Activated T-cell treated with anti-CD3 and anti-CD28 coated beads, Interleukin-2, amount 50 U/mL, for 24 hours (primary cell): ENCODE measurements around the gene NLRP13.

Experiments used
- DNase-seq: peaks from one replicate; pipeline ENCODE4 v3.0.0-alpha.2; 2020
- H3K27ac Mint-ChIP-seq: 2 replicates; pipeline ENCODE4 v1.8.0; 2020; ENCODE audit warnings: mild to moderate bottlenecking, mixed read lengths
- H3K27me3 Mint-ChIP-seq: 2 replicates; pipeline ENCODE4 v1.8.0; 2020; ENCODE audit warnings: mixed read lengths
- H3K36me3 Mint-ChIP-seq: 2 replicates; pipeline ENCODE4 v1.8.0; 2020; ENCODE audit warnings: low read depth, mixed read lengths
- H3K4me1 Mint-ChIP-seq: 2 replicates; pipeline ENCODE4 v1.8.0; 2020; ENCODE audit warnings: low read depth, mixed read lengths
- H3K4me3 Mint-ChIP-seq: 2 replicates; pipeline ENCODE4 v1.8.0; 2020; ENCODE audit warnings: mild to moderate bottlenecking, moderate library complexity, mixed read lengths
- H3K9me3 Mint-ChIP-seq: 2 replicates; pipeline ENCODE4 v1.8.0; 2020; ENCODE audit warnings: mixed read lengths

The NLRP13 gene

GRCh38 chr19:55923556-55923955 is 8.6 kb downstream of the NLRP13 start:
- H3K27me3 Mint-ChIP-seq = no peaks in the 10 kb centered on the region
- DNase-seq = no peak
- H3K4me3 Mint-ChIP-seq = no peak overlapping the region
- no peak overlapping the region for H3K27ac Mint-ChIP-seq
- no peaks in the 10 kb centered on the region for H3K4me1 Mint-ChIP-seq
- no peaks in the 10 kb centered on the region for H3K36me3 Mint-ChIP-seq
- H3K9me3 Mint-ChIP-seq = peaks cover 55% of the 10 kb centered on the region

- H3K4me3 Mint-ChIP-seq = no peak overlapping the region
- H3K4me1 Mint-ChIP-seq = no peaks in the 10 kb centered on the region
- no peak for DNase-seq
- H3K36me3 Mint-ChIP-seq = no peaks in the 10 kb centered on the region
- peaks cover 24% of the 10 kb centered on the region for H3K9me3 Mint-ChIP-seq
- peaks cover 4% of the 10 kb centered on the region for H3K27me3 Mint-ChIP-seq
- no peak overlapping the region for H3K27ac Mint-ChIP-seq
Measured at GRCh38 chr19:55913643-55914268, 18.4 kb downstream of the NLRP13 start.

GRCh38 chr19:55912916-55913315 is 19.2 kb downstream of the NLRP13 start:
- no peak overlapping the region for H3K27ac Mint-ChIP-seq
- H3K9me3 Mint-ChIP-seq = peaks cover 17% of the 10 kb centered on the region
- H3K27me3 Mint-ChIP-seq = peaks cover 4% of the 10 kb centered on the region
- H3K4me3 Mint-ChIP-seq = no peak overlapping the region
- no peaks in the 10 kb centered on the region for H3K36me3 Mint-ChIP-seq
- H3K4me1 Mint-ChIP-seq = no peaks in the 10 kb centered on the region
- no peak for DNase-seq

GRCh38 chr19:55909801-55910200 is 22.3 kb downstream of the NLRP13 start:
- Mint-ChIP-seq H3K27ac (no peak overlapping the region), H3K4me1 (no peaks in the 10 kb centered on the region), H3K9me3 (peaks cover 14% of the 10 kb centered on the region), H3K4me3 (no peak overlapping the region), H3K27me3 (peaks cover 4% of the 10 kb centered on the region), H3K36me3 (no peaks in the 10 kb centered on the region)
- no peak for DNase-seq

- no peaks in the 10 kb centered on the region for H3K4me1 Mint-ChIP-seq
- peaks cover 16% of the 10 kb centered on the region for H3K9me3 Mint-ChIP-seq
- no peak overlapping the region for H3K4me3 Mint-ChIP-seq
- H3K27ac Mint-ChIP-seq = no peak overlapping the region
- peaks cover 4% of the 10 kb centered on the region for H3K27me3 Mint-ChIP-seq
- H3K36me3 Mint-ChIP-seq = no peaks in the 10 kb centered on the region
- no peak for DNase-seq
Measured at GRCh38 chr19:55907746-55908145, 24.4 kb downstream of the NLRP13 start.

- Mint-ChIP-seq H3K27me3 (peaks cover 4% of the 10 kb centered on the region), H3K4me3 (no peak overlapping the region)
Measured at GRCh38 chr19:55907286-55907685, 24.9 kb downstream of the NLRP13 start.

GRCh38 chr19:55902080-55902751 is 29.9 kb downstream of the NLRP13 start:
- DNase-seq = no peak
- Mint-ChIP-seq H3K9me3 (peaks cover 19% of the 10 kb centered on the region), H3K27me3 (no peaks in the 10 kb centered on the region), H3K4me3 (no peak overlapping the region), H3K36me3 (no peaks in the 10 kb centered on the region), H3K4me1 (no peaks in the 10 kb centered on the region), H3K27ac (no peak overlapping the region)

More at GRCh38 chr19:55907286-55907685, 24.9 kb downstream of the NLRP13 start:
- Mint-ChIP-seq H3K9me3 (peaks cover 16% of the 10 kb centered on the region), H3K27ac (no peak overlapping the region), H3K36me3 (no peaks in the 10 kb centered on the region), H3K4me1 (no peaks in the 10 kb centered on the region)
- DNase-seq = no peak

GRCh38 chr19:55901369-55902079 is 30.6 kb downstream of the NLRP13 start:
- DNase-seq = no peak
- Mint-ChIP-seq H3K4me3 (no peak overlapping the region), H3K4me1 (no peaks in the 10 kb centered on the region), H3K27me3 (no peaks in the 10 kb centered on the region), H3K9me3 (peaks cover 24% of the 10 kb centered on the region), H3K27ac (no peak overlapping the region), H3K36me3 (no peaks in the 10 kb centered on the region)

- no peak overlapping the region for H3K4me3 Mint-ChIP-seq
- no peaks in the 10 kb centered on the region for H3K27me3 Mint-ChIP-seq
- H3K9me3 Mint-ChIP-seq = peaks cover 28% of the 10 kb centered on the region
- H3K4me1 Mint-ChIP-seq = no peaks in the 10 kb centered on the region
- no peaks in the 10 kb centered on the region for H3K36me3 Mint-ChIP-seq
- no peak for DNase-seq
- no peak overlapping the region for H3K27ac Mint-ChIP-seq
Measured at GRCh38 chr19:55898911-55899310, 33.2 kb downstream of the NLRP13 start.

- H3K27ac Mint-ChIP-seq = no peak overlapping the region
- H3K4me1 Mint-ChIP-seq = no peaks in the 10 kb centered on the region
- no peaks in the 10 kb centered on the region for H3K36me3 Mint-ChIP-seq
- H3K27me3 Mint-ChIP-seq = peaks cover 4% of the 10 kb centered on the region
- DNase-seq = no peak
- H3K4me3 Mint-ChIP-seq = no peak overlapping the region
- peaks cover 13% of the 10 kb centered on the region for H3K9me3 Mint-ChIP-seq
Measured at GRCh38 chr19:55882626-55883025, 49.5 kb downstream of the NLRP13 start.

GRCh38 chr19:55877211-55877610 is 54.9 kb downstream of the NLRP13 start:
- H3K9me3 Mint-ChIP-seq = peaks cover 17% of the 10 kb centered on the region
- no peaks in the 10 kb centered on the region for H3K4me1 Mint-ChIP-seq
- H3K27me3 Mint-ChIP-seq = no peaks in the 10 kb centered on the region
- no peak overlapping the region for H3K4me3 Mint-ChIP-seq
- no peaks in the 10 kb centered on the region for H3K36me3 Mint-ChIP-seq
- no peak for DNase-seq
- H3K27ac Mint-ChIP-seq = no peak overlapping the region

- H3K4me1 Mint-ChIP-seq = no peaks in the 10 kb centered on the region
- DNase-seq = no peak
- H3K9me3 Mint-ChIP-seq = peaks cover 15% of the 10 kb centered on the region
- H3K36me3 Mint-ChIP-seq = no peaks in the 10 kb centered on the region
- peaks cover 5% of the 10 kb centered on the region for H3K27me3 Mint-ChIP-seq
- no peak overlapping the region for H3K4me3 Mint-ChIP-seq
- no peak overlapping the region for H3K27ac Mint-ChIP-seq
Measured at GRCh38 chr19:55870736-55871135, 61.4 kb downstream of the NLRP13 start.

- DNase-seq = no peak
- Mint-ChIP-seq H3K4me1 (no peaks in the 10 kb centered on the region), H3K27me3 (peaks cover 5% of the 10 kb centered on the region), H3K36me3 (no peaks in the 10 kb centered on the region), H3K4me3 (no peak overlapping the region), H3K9me3 (peaks cover 21% of the 10 kb centered on the region), H3K27ac (no peak overlapping the region)
Measured at GRCh38 chr19:55867101-55867500, 65.0 kb downstream of the NLRP13 start.

GRCh38 chr19:55866521-55866920 is 65.6 kb downstream of the NLRP13 start:
- H3K36me3 Mint-ChIP-seq = no peaks in the 10 kb centered on the region
- H3K27me3 Mint-ChIP-seq = peaks cover 5% of the 10 kb centered on the region
- no peaks in the 10 kb centered on the region for H3K4me1 Mint-ChIP-seq
- no peak overlapping the region for H3K27ac Mint-ChIP-seq
- DNase-seq = no peak
- no peak overlapping the region for H3K4me3 Mint-ChIP-seq
- H3K9me3 Mint-ChIP-seq = peaks cover 23% of the 10 kb centered on the region

- Mint-ChIP-seq H3K27ac (no peak overlapping the region), H3K4me3 (no peak overlapping the region), H3K36me3 (no peaks in the 10 kb centered on the region), H3K4me1 (no peaks in the 10 kb centered on the region), H3K27me3 (no peaks in the 10 kb centered on the region), H3K9me3 (peaks cover 4% of the 10 kb centered on the region)
- no peak for DNase-seq
Measured at GRCh38 chr19:55858969-55859368, 73.2 kb downstream of the NLRP13 start.
